Thyroid gland (tissue), 4 donors: ENCODE data around the gene DENND5A. TPM values are rescaled to one million over a fixed set of nuclear protein-coding genes. Genes with fewer than 3 reads are reported as not detected.

Experiments
- DNase-seq, 2 donors: peaks; one replicate each; pipeline ENCODE4 v3.0.0-alpha.2; 2019
- H3K27ac ChIP-seq, 3 donors: fragments of 200-600 bp; sonication (generic); 1 replicate in 2 of 3; 2 replicates in 1 of 3; pipeline ENCODE4 v1.5.1; 2016 to 2019; ENCODE audit warnings: mild to moderate bottlenecking in 1 of 3, moderate library complexity in 1 of 3
- H3K27me3 ChIP-seq: fragments of 200-600 bp; sonication (generic); one replicate; pipeline ENCODE4 v1.5.1; 2019
- H3K36me3 ChIP-seq, 2 donors: fragments of 200-600 bp; sonication (generic); one replicate each; pipeline ENCODE4 v1.5.1; 2016 to 2019
- H3K4me1 ChIP-seq, 2 donors: fragments of 200-600 bp; sonication (generic); one replicate each; pipeline ENCODE4 v1.5.1; 2017 to 2019
- H3K4me3 ChIP-seq, 3 donors: fragments of 200-600 bp; sonication (generic); replicated peaks in 1 of 3; 1 replicate in 2 of 3; 2 replicates in 1 of 3; pipeline ENCODE4 v1.5.1; 2016; ENCODE audit warnings: mild to moderate bottlenecking in 1 of 3
- H3K9me3 ChIP-seq: fragments of 200-600 bp; sonication (generic); one replicate; pipeline ENCODE4 v1.5.1; 2017
- CTCF ChIP-seq, 6 experiments: fragments of 200-600 bp in 3 of 6; fragments of 450-650 bp in 3 of 6; sonication (generic) in 3 of 6; IDR thresholded peaks; one replicate each; pipeline ENCODE4 v1.5.1; 2016 to 2019; ENCODE audit warnings: antibody characterized with exemption in 6 of 6, mild to moderate bottlenecking in 2 of 6, inconsistent platforms in 1 of 6, moderate library complexity in 1 of 6
- POLR2A ChIP-seq, 2 donors: fragments of 450-650 bp; IDR thresholded peaks; one replicate each; pipeline ENCODE4 v1.6.1; 2017; ENCODE audit warnings: antibody characterized with exemption in 2 of 2, mild to moderate bottlenecking in 2 of 2, moderate library complexity in 1 of 2
- WGBS, 2 donors: methylation state at CpG; one replicate each; pipeline ENCODE4 v1.1.5; 2017; 5-methylcytosine and 5-hydroxymethylcytosine counted together
- intact Hi-C: fragments of 100-400 bp; cut with DNase I; formaldehyde crosslinking; loops from one replicate; pipeline ENCODE4 v1.15.1; 2023
- total RNA-seq, 4 donors: library from RNA; depleted of rRNA; stranded (reverse); fragments of >200 nt; gene quantifications; one replicate each; pipeline ENCODE4 v1.2.3, GENCODE V29; 2016

DENND5A gene
- total RNA-seq, 4 donors from 2014 or later: 45.6 to 80.8 (median 59.3) TPM

GRCh38 chr11:9096427-9096826 lies 168.7 kb downstream of the DENND5A start:
- DNase-seq: no peak
- H3K36me3 ChIP-seq: no peaks in the 10 kb centered on the region
- H3K4me3 ChIP-seq: no peak overlapping the region
- H3K27ac ChIP-seq: no peak overlapping the region
- peaks cover 0 to 5% of the 10 kb centered on the region in 2 donors for H3K4me1 ChIP-seq
- WGBS, 2 donors: 90 to 95% methylated on average over 5 of the region's 5 CpGs
- no peaks in the 10 kb centered on the region for H3K27me3 ChIP-seq
- no peaks in the 10 kb centered on the region for H3K9me3 ChIP-seq
- TF ChIP-seq POLR2A (IDR thresholded peaks at IDR 0.05) (no peak), CTCF (IDR thresholded peaks at IDR 0.05) (no peak)
- intact Hi-C loops: no loop called here

GRCh38 chr11:9095421-9095820 lies 169.7 kb downstream of the DENND5A start:
- no peaks in the 10 kb centered on the region for H3K36me3 ChIP-seq
- WGBS, 2 donors: 78 to 91% methylated on average over 8 to 12 of the region's 12 CpGs
- no peaks in the 10 kb centered on the region for H3K27me3 ChIP-seq
- no peak overlapping the region for H3K4me3 ChIP-seq
- no peak for TF ChIP-seq POLR2A (IDR thresholded peaks at IDR 0.05)
- peak in 1 of 6 experiments; percentile 20 for TF ChIP-seq CTCF (IDR thresholded peaks at IDR 0.05)
- intact Hi-C loops: no loop called here
- H3K27ac ChIP-seq: no peak overlapping the region
- peaks cover 0 to 5% of the 10 kb centered on the region in 2 donors for H3K4me1 ChIP-seq
- DNase-seq: no peak
- H3K9me3 ChIP-seq: no peaks in the 10 kb centered on the region

GRCh38 chr11:9094420-9094819 lies 170.7 kb downstream of the DENND5A start:
- H3K4me3 ChIP-seq: no peak overlapping the region
- H3K36me3 ChIP-seq: no peaks in the 10 kb centered on the region
- no peak for TF ChIP-seq CTCF (IDR thresholded peaks at IDR 0.05)
- TF ChIP-seq POLR2A (IDR thresholded peaks at IDR 0.05): no peak
- DNase-seq: no peak
- H3K4me1 ChIP-seq: peaks cover 0 to 5% of the 10 kb centered on the region in 2 donors
- intact Hi-C loops: no loop called here
- no peaks in the 10 kb centered on the region for H3K9me3 ChIP-seq
- H3K27me3 ChIP-seq: no peaks in the 10 kb centered on the region
- H3K27ac ChIP-seq: no peak overlapping the region
- 84 to 89% methylated on average over 3 to 6 of the region's 8 CpGs for WGBS, 2 donors

GRCh38 chr11:9092853-9093778 lies 172.0 kb downstream of the DENND5A start:
- no peak overlapping the region for H3K4me3 ChIP-seq
- TF ChIP-seq POLR2A (IDR thresholded peaks at IDR 0.05) (no peak), CTCF (IDR thresholded peaks at IDR 0.05) (no peak)
- H3K36me3 ChIP-seq: no peaks in the 10 kb centered on the region
- 87 to 89% methylated on average over 10 of the region's 10 CpGs for WGBS, 2 donors
- H3K4me1 ChIP-seq: peaks cover 0 to 5% of the 10 kb centered on the region in 2 donors
- H3K27me3 ChIP-seq: no peaks in the 10 kb centered on the region
- no peak for DNase-seq
- intact Hi-C loops: no loop called here
- H3K9me3 ChIP-seq: no peaks in the 10 kb centered on the region
- no peak overlapping the region for H3K27ac ChIP-seq

- no peak for DNase-seq
- intact Hi-C loops: no loop called here
- Histone ChIP-seq H3K27ac (no peak overlapping the region), H3K27me3 (no peaks in the 10 kb centered on the region), H3K36me3 (no peaks in the 10 kb centered on the region), H3K4me1 (peaks cover 0 to 5% of the 10 kb centered on the region in 2 donors), H3K4me3 (peak overlapping the region in 1 of 3 donors; percentile 43), H3K9me3 (no peaks in the 10 kb centered on the region)
- WGBS, 2 donors: 82 to 89% methylated on average over 3 to 4 of the region's 4 CpGs
- no peak for TF ChIP-seq CTCF (IDR thresholded peaks at IDR 0.05)
- no peak for TF ChIP-seq POLR2A (IDR thresholded peaks at IDR 0.05)
Observed at GRCh38 chr11:9092072-9092471, 173.1 kb downstream of the DENND5A start.
